Effector CD8-positive, alpha-beta T cell (primary cell): ENCODE results near the gene CREB3L2.
"Not testable (repeated sequence)": the region's sequence is repeated elsewhere in the genome, so short reads cannot be mapped to it uniquely, and the experiment has no call there.

ENCODE experiments used
- DNase-seq: peaks from one replicate; lab custom pipeline; 2025; lab: John Stamatoyannopoulos, UW

The CREB3L2 gene

DNA sequence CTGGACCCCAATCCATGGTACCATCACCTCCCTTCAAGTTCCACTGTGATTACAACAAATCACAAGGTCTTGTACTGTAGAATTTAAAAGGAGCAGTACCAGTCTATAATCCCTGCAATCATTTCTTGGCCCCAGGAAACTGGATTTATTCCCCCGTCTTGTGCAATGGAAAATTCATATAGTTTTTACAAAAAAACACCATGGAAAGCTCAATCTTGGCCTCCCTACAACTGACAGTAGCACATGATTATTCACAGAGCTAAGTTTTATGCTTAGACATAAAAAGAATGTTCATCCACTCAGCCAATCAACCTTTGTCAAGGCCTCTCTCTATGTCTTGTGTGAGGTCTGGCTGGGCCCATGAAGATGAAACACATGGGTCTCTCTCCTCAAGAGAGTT lies 165.3 kb downstream of the CREB3L2 start:
- DNase-seq: no peak

DNA sequence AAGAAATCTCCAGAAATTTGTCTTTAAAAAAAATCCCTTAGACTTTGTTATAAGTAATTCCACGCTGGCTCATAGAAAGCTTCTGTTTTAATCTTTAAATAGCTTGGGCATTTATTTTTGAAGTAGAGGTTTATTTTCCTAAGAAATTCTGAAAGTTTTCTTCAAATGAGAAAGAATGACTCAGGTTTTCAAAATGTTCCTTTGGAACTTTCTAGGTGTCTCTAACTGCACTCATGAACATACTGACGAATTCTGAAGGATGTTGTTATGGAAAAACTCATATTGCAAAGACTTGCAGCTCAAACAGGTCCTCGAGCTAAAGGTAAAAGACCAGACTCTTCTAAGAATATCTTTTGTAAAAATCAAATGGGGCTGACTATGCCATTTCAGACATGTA lies 165.8 kb downstream of the CREB3L2 start:
- no peak for DNase-seq

DNA sequence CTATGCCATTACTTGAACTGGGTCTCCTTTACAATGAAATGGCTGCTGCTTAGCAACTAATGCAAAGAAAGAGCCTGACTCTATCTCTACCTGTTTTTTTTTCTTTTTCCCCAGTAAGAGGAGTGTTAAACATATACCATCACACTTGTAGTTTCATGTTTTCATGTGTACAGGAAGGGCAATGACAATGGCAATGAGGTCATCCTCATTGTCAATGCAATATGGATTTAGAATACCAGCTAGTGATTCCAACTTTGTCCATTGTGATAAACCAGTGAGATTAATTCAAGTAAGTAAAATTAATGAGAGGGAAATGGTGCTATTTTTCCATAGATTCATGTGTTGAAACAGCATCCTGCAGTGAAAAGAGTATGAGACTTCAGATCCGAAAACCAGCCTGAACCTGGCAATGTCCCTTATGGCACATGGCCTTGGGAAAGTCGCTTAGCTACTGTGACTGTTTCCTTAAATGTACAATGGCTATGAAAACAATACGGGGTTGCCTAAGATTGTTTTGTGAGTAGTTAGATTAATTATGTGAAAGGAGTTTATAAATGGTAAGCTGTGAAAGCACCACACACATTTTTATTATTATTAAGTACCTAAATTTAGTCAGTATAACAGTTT lies 166.3 kb downstream of the CREB3L2 start:
- DNase-seq: no peak

DNA sequence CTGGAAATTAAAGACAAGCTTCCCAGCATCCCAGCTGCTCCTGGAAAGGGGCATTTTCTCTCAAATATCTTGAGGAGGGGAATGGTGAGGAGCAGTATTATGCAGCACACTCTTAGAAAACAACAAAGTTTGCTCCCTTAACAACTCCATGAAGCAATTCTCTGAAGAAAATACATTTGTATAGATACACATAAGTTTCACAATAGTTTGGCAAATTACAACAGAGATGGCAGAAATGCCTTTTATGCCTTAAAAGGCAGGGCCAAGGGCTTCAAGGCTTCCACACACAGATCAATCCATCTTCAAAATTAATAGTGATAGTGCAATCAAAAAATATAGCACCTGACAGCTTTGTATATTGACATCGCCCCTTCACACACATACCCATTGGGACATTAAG lies 167.3 kb downstream of the CREB3L2 start:
- DNase-seq: no peak

DNA sequence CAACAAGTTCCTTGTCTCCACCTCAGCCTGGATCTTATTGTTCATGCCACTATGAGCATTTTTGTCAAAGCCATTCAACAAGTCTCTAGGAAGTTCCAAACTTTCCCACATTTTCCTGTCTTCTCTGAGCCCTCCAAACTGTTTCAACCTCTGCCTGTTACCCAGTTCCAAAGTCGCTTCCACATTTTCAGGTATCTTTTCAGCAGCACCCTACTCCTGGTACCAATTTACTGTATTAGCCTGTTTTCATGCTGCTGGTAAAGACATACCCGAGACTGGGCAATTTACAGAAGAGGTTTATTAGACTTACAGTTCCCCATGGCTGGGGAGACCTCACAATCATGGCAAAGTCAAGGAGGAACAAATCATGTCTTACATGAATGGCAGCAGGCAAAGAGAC lies 168.9 kb downstream of the CREB3L2 start:
- DNase-seq: not testable (repeated sequence)

DNA sequence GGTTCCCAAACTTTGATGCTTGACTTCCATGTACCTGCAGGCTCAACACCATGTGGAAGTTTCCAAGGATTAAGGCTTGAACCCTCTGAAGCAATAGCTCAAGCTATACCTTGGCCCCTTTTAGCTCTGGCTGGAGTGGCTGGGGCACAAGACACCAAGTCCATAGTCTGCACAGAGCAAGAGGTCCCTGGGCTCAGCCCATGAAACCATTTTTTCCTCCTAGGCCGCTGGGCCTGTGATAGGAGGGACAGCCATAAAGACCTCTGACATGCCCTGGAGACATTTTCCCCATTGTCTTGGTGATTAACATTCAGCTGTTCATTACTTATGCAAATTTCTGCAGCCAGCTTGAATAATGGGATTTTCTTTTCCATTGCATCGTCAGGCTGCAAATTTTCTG lies 169.5 kb downstream of the CREB3L2 start:
- DNase-seq: no peak

DNA sequence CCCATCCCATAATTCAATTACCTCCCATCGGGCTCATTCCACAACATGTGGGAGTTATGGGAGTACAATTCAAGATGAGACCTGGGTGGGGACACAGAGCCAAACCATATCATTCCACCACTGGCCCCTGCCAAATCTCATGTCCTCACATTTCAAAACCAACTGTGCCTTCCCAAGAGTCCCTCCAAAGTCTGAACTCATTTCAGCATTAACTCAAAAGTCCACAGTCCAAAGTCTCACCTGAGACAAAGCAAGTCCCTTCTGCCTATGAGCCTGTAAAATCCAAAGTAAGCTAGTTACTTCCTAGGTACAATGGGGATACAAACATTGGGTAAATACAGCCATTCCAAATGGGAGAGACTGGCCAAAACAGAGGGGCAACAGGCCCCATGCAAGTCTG lies 170.3 kb downstream of the CREB3L2 start:
- DNase-seq: not testable (repeated sequence)

DNA sequence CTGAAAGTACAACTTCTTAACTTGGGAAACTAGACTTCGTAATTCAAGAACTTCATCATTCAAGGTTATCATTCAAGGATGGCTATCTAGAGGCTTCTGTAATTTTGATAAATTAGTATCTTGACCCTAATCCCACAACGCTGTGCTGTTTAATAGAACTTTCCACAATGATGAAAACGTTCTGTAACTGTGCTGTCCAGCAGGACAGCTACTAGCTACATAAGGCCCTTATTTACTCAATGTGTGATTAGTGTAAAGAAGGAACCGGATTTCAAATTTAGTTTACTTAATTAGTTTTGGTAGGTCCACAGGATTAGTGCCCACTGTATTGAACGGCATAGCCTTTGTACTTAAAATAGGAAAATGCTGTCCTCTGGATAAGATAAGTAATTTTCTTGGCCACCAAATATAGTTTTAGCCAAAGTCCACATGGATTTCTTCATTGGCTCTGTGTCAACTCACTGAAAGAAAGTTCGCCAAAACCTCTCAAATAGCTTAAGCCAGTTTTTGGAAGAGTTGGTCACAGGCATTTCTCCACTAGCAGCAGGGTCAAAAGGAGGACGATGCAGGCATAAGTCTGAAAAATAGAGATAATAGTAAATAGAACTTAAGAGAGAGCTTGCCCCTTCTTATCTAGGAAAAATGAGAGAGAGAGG lies 172.4 kb downstream of the CREB3L2 start:
- DNase-seq: no peak

DNA sequence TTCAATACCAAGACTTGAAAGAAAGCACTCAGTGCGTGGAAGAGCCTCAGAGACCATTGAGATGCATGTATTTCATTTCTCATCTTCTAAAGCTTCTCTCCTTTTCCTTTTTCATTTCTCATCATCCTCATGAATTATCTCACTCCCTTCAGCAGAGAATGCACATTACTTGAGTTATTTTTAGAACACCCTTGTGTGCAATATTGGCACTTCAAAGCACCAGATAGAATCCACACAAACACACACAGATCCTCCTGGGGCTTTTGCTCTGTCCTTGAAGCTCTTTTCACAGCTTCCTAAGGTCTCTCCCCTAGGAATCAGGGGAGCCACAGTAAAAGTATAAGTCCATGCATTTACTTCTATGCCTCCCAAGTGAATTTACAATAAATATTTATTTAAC lies 173.4 kb downstream of the CREB3L2 start:
- DNase-seq: no peak

DNA sequence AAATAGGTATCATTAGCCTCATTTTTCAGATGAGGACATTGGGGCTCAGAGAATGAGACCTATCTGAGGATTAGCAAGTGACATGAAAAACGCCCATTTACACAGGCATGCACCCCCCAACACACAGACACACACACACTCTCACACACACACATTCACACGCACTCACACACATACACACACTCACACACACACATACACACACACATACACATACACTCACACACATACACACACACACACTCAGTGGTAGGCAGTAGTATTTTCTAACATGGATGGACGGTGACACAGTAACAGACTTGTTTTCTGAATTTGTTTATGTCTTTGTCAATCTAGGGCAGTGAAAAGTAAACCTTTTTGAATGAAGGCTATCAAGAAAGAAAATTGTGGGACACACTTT lies 176.4 kb downstream of the CREB3L2 start:
- DNase-seq: no peak
